A549 (cell line): ENCODE results near the gene BACH1.

ENCODE experiments used
- CBX2 ChIP-seq: fragments of 200-600 bp; sonication (generic); IDR thresholded peaks from 2 replicates; pipeline ENCODE4 v1.6.1; 2016; ENCODE audit warnings: low read depth, mild to moderate bottlenecking, borderline replicate concordance
- CBX8 ChIP-seq: fragments of 200-600 bp; sonication (generic); IDR thresholded peaks from 2 replicates; pipeline ENCODE4 v1.6.1; 2016
- CTCF ChIP-seq: fragments of >200 bp; sonication (Bioruptor Twin); formaldehyde crosslinking; IDR thresholded peaks from 3 replicates; pipeline ENCODE4 v1.5.1; 2016
- ELK1 ChIP-seq: fragments of 150-350 bp; IDR thresholded peaks from 2 replicates; pipeline ENCODE4 v1.6.1; 2014; ENCODE audit warnings: low read depth, mild to moderate bottlenecking, low read length
- ESRRA ChIP-seq: fragments of 150-350 bp; IDR thresholded peaks from 2 replicates; pipeline ENCODE4 v1.6.1; 2014; ENCODE audit warnings: mild to moderate bottlenecking, low read length, borderline replicate concordance
- JUN ChIP-seq, 2 experiments: fragments of >200 bp; sonication (Bioruptor Twin); formaldehyde crosslinking; IDR thresholded peaks; 2 replicates in 1 of 2; 3 replicates in 1 of 2; pipeline ENCODE4 v1.6.1; 2016 to 2017
- JUNB ChIP-seq: fragments of >200 bp; sonication (Bioruptor Twin); formaldehyde crosslinking; IDR thresholded peaks from 2 replicates; pipeline ENCODE4 v1.6.1; 2016
- PBX3 ChIP-seq: IDR thresholded peaks from 2 replicates; pipeline ENCODE4 v1.6.1; 2012
- POLR2A ChIP-seq: IDR thresholded peaks from 2 replicates; pipeline ENCODE4 v1.6.1; 2012; ENCODE audit warnings: mild to moderate bottlenecking, low read length
- POLR2AphosphoS2 ChIP-seq: conservative IDR thresholded peaks from 2 replicates; pipeline ENCODE4 v1.6.1; 2012; ENCODE audit warnings: low read length, improper control_type of control experiment, inconsistent platforms

GRCh38 chr21:29320031-29320430 lies 21.3 kb downstream of the BACH1 start:
- no peak for TF ChIP-seq POLR2AphosphoS2
- TF ChIP-seq ELK1, result no peak
- no peak for TF ChIP-seq POLR2A
- no peak for TF ChIP-seq CBX2
- TF ChIP-seq JUNB, result no peak
- no peak for TF ChIP-seq CTCF
- no peak for TF ChIP-seq JUN (IDR thresholded peaks at IDR 0.05)
- no peak for TF ChIP-seq CBX8
- no peak for TF ChIP-seq ESRRA
- TF ChIP-seq PBX3, result no peak
